ENCODE data around the gene SPDYE3.

DNA sequence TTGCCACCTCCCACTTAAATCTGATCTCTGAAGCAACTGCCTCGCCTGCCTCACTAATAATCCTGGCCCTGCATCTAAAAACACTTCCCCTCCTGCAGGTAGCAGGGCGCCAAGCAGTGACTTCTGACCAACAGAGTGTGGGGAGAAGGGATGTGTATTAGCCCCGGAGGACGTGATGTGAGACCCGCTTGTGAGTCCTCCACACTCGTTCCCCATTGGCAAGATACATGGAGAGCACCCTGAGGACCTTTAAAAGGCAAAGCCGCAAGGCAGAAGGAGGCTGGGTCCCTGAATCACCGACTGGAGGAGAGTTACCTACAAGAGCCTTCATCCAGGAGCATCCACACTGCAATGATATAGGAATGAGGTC lies 59.7 kb downstream of the SPDYE3 start:
- TF ChIP-seq, protein P1, sequence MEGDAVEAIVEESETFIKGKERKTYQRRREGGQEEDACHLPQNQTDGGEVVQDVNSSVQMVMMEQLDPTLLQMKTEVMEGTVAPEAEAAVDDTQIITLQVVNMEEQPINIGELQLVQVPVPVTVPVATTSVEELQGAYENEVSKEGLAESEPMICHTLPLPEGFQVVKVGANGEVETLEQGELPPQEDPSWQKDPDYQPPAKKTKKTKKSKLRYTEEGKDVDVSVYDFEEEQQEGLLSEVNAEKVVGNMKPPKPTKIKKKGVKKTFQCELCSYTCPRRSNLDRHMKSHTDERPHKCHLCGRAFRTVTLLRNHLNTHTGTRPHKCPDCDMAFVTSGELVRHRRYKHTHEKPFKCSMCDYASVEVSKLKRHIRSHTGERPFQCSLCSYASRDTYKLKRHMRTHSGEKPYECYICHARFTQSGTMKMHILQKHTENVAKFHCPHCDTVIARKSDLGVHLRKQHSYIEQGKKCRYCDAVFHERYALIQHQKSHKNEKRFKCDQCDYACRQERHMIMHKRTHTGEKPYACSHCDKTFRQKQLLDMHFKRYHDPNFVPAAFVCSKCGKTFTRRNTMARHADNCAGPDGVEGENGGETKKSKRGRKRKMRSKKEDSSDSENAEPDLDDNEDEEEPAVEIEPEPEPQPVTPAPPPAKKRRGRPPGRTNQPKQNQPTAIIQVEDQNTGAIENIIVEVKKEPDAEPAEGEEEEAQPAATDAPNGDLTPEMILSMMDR (IDR thresholded peaks at IDR 0.05), result no peak
- TF ChIP-seq POLR2A (IDR thresholded peaks at IDR 0.05), result no peak
